ENCODE data around the gene EIF5A. TPM values are rescaled to one million over a fixed set of nuclear protein-coding genes. Genes with fewer than 3 reads are reported as not detected.
A peak's percentile ranks its signal among the peaks of the same experiment; 100 is the strongest.

Gene EIF5A
- total and polyA plus RNA-seq, 9 of the 15 experiments (the other 6 are each of a cell fraction or from before 2014, with no cell fraction given), result 22.9 to 1,163 (median 772) TPM

- TF ChIP-seq ZHX1 (conservative IDR thresholded peaks at IDR 0.05; ENCODE audit: low read length) (no peak), TAF7 (tag; IDR thresholded peaks at IDR 0.05) (no peak), CREB5 (CRISPR knock-in tag; IDR thresholded peaks at IDR 0.05) (no peak), CBFA2T2 (conservative IDR thresholded peaks at IDR 0.05) (no peak), ZNF696 (CRISPR knock-in tag; conservative IDR thresholded peaks at IDR 0.05) (no peak), NEUROD1 (IDR thresholded peaks at IDR 0.05; ENCODE audit: borderline replicate concordance, low read depth, low read length, partially characterized antibody) (peak; percentile 17), CCAR2 (IDR thresholded peaks at IDR 0.05; ENCODE audit: low read depth, low read length) (no peak), ZZZ3 (IDR thresholded peaks at IDR 0.05) (no peak), ZBTB5 (IDR thresholded peaks at IDR 0.05) (no peak), ZNF589 (CRISPR knock-in tag; IDR thresholded peaks at IDR 0.05; ENCODE audit: low read depth) (no peak), ZNF384 (IDR thresholded peaks at IDR 0.05; ENCODE audit: low read depth, low read length) (no peak), TCF7 (IDR thresholded peaks at IDR 0.05; ENCODE audit: borderline replicate concordance) (no peak), DMBX1 (CRISPR knock-in tag; IDR thresholded peaks at IDR 0.05; ENCODE audit: borderline replicate concordance) (no peak), SAP30 (IDR thresholded peaks at IDR 0.05; ENCODE audit: borderline replicate concordance, insufficient read depth, low read depth, low read length, poor library complexity, severe bottlenecking) (peak; percentile 70), MTA3 (IDR thresholded peaks at IDR 0.05; ENCODE audit: borderline replicate concordance) (no peak), GABPA (tag; conservative IDR thresholded peaks at IDR 0.05; ENCODE audit: low read depth) (no peak), RBM14 (IDR thresholded peaks at IDR 0.05; ENCODE audit: borderline replicate concordance, insufficient read depth, low read depth, low read length) (no peak), SMARCE1 (IDR thresholded peaks at IDR 0.05) (no peak), ID3 (CRISPR knock-in tag; IDR thresholded peaks at IDR 0.05) (no peak), ID3 (tag; IDR thresholded peaks at IDR 0.05) (no peak), POLR2A (conservative IDR thresholded peaks at IDR 0.05) (peak; percentile 70), TEAD2 (tag; IDR thresholded peaks at IDR 0.05) (no peak), NFRKB (IDR thresholded peaks at IDR 0.05; ENCODE audit: low read depth) (no peak), GTF2E2 (tag; IDR thresholded peaks at IDR 0.05) (no peak)
Measured at GRCh38 chr17:7329374-7329996, 22.1 kb downstream of the EIF5A start (continued).
